HEK293 (cell line): Measurements from ENCODE around the gene CDH23.

Experiments
- EGR2 ChIP-seq: fragments of 450-650 bp; formaldehyde crosslinking; IDR thresholded peaks from 2 replicates; pipeline ENCODE4 v1.5.1; 2016; ENCODE audit warnings: low read depth, missing biosample characterization, missing genetic modification characterization
- ZFP37 ChIP-seq: fragments of 450-650 bp; formaldehyde crosslinking; IDR thresholded peaks from 2 replicates; pipeline ENCODE4 v1.5.1; 2016; ENCODE audit warnings: missing biosample characterization, missing genetic modification characterization
- ZNF24 ChIP-seq: fragments of 450-650 bp; formaldehyde crosslinking; IDR thresholded peaks from 2 replicates; pipeline ENCODE4 v1.5.1; 2016; ENCODE audit warnings: missing biosample characterization, missing genetic modification characterization
- TF ChIP-seq, protein P1 (sequence below): fragments of 450-650 bp; formaldehyde crosslinking; IDR thresholded peaks from 2 replicates; pipeline ENCODE4 v1.5.1; 2016; ENCODE audit warnings: missing biosample characterization, missing genetic modification characterization
- TF ChIP-seq, protein P2 (sequence below): fragments of 450-650 bp; formaldehyde crosslinking; IDR thresholded peaks from 2 replicates; pipeline ENCODE4 v1.5.1; 2016; ENCODE audit warnings: missing biosample characterization, missing genetic modification characterization
- TF ChIP-seq, protein P3 (sequence below): fragments of 450-650 bp; formaldehyde crosslinking; IDR thresholded peaks from 2 replicates; pipeline ENCODE4 v1.5.1; 2016; ENCODE audit warnings: missing biosample characterization, missing genetic modification characterization

DNA sequence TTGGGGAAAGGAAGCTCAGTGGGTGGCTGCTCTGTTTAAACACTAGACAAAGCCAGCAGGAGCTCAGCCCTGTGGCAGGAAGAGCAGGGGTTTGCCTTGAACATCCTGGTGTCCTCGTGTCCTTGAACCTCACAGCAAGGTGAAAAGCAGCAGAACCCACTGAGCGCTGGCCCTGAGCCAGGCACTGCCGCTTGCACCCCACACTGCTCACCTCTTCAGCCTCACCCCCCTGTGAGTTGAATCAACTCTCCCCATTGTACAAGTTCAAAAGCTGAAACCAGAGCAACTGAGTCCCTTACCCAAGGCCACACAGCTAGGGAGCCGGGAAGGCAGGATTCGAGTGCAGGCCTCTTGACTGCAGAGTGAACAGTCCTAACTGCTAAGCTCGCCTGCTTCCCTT lies 45.6 kb upstream of the CDH23 start:
- TF ChIP-seq EGR2 (tag by site-specific recombination), result no peak
- TF ChIP-seq, protein P1, sequence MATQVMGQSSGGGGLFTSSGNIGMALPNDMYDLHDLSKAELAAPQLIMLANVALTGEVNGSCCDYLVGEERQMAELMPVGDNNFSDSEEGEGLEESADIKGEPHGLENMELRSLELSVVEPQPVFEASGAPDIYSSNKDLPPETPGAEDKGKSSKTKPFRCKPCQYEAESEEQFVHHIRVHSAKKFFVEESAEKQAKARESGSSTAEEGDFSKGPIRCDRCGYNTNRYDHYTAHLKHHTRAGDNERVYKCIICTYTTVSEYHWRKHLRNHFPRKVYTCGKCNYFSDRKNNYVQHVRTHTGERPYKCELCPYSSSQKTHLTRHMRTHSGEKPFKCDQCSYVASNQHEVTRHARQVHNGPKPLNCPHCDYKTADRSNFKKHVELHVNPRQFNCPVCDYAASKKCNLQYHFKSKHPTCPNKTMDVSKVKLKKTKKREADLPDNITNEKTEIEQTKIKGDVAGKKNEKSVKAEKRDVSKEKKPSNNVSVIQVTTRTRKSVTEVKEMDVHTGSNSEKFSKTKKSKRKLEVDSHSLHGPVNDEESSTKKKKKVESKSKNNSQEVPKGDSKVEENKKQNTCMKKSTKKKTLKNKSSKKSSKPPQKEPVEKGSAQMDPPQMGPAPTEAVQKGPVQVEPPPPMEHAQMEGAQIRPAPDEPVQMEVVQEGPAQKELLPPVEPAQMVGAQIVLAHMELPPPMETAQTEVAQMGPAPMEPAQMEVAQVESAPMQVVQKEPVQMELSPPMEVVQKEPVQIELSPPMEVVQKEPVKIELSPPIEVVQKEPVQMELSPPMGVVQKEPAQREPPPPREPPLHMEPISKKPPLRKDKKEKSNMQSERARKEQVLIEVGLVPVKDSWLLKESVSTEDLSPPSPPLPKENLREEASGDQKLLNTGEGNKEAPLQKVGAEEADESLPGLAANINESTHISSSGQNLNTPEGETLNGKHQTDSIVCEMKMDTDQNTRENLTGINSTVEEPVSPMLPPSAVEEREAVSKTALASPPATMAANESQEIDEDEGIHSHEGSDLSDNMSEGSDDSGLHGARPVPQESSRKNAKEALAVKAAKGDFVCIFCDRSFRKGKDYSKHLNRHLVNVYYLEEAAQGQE, result no peak
- TF ChIP-seq, protein P2, sequence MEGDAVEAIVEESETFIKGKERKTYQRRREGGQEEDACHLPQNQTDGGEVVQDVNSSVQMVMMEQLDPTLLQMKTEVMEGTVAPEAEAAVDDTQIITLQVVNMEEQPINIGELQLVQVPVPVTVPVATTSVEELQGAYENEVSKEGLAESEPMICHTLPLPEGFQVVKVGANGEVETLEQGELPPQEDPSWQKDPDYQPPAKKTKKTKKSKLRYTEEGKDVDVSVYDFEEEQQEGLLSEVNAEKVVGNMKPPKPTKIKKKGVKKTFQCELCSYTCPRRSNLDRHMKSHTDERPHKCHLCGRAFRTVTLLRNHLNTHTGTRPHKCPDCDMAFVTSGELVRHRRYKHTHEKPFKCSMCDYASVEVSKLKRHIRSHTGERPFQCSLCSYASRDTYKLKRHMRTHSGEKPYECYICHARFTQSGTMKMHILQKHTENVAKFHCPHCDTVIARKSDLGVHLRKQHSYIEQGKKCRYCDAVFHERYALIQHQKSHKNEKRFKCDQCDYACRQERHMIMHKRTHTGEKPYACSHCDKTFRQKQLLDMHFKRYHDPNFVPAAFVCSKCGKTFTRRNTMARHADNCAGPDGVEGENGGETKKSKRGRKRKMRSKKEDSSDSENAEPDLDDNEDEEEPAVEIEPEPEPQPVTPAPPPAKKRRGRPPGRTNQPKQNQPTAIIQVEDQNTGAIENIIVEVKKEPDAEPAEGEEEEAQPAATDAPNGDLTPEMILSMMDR (tag by site-specific recombination), result no peak
- TF ChIP-seq, protein P3, sequence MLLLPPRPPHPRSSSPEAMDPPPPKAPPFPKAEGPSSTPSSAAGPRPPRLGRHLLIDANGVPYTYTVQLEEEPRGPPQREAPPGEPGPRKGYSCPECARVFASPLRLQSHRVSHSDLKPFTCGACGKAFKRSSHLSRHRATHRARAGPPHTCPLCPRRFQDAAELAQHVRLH, result no peak
- no peak for TF ChIP-seq ZFP37 (tag by site-specific recombination)
- no peak for TF ChIP-seq ZNF24 (tag by site-specific recombination)
